Fibroblast of skin of left quadriceps (primary cell): Measurements from ENCODE around the gene FAM81B.
"Not testable (repeated sequence)": the region's sequence is repeated elsewhere in the genome, so short reads cannot be mapped to it uniquely, and the experiment has no call there.

Source experiments
- DNase-seq, 2 experiments: peaks; one replicate each; pipeline ENCODE4 v3.0.0-alpha.2; 2013; ENCODE audit warnings: low read depth in 2 of 2

Gene FAM81B

GRCh38 chr5:95390812-95391492 lies at the start of gene FAM81B:
Gene FAM81B (plus strand): TSS chr5:95391366. CDS start chr5:95391390, 24 bp downstream.
- DNase-seq, result no peak

GRCh38 chr5:95341444-95341843 lies 49.7 kb upstream of the FAM81B start:
- DNase-seq, result not testable (repeated sequence)

- no peak for DNase-seq
These were observed 43.6 kb upstream of the FAM81B start for GRCh38 chr5:95347506-95348120.

GRCh38 chr5:95350631-95351030 lies 40.5 kb upstream of the FAM81B start:
- DNase-seq, result no peak

- DNase-seq, result no peak
These were observed 38.5 kb upstream of the FAM81B start for GRCh38 chr5:95352691-95353090.

- DNase-seq, result no peak
These were observed 32.8 kb upstream of the FAM81B start for GRCh38 chr5:95358320-95358719.

- no peak for DNase-seq
These were observed 32.3 kb upstream of the FAM81B start for GRCh38 chr5:95358848-95359247.

- DNase-seq, result not testable (repeated sequence)
These were observed 30.5 kb upstream of the FAM81B start for GRCh38 chr5:95360667-95361066.

GRCh38 chr5:95365302-95366095 lies 25.7 kb upstream of the FAM81B start:
- no peak for DNase-seq

- no peak for DNase-seq
These were observed 21.4 kb upstream of the FAM81B start for GRCh38 chr5:95369782-95370181.

- no peak for DNase-seq
These were observed 17.1 kb upstream of the FAM81B start for GRCh38 chr5:95374061-95374460.

- DNase-seq, result no peak
These were observed 15.6 kb upstream of the FAM81B start for GRCh38 chr5:95375591-95375990.

- no peak for DNase-seq
These were observed 12.0 kb upstream of the FAM81B start for GRCh38 chr5:95379133-95379532.

- no peak for DNase-seq
These were observed 11.0 kb upstream of the FAM81B start for GRCh38 chr5:95380103-95380628.

GRCh38 chr5:95382801-95383200 lies 8.4 kb upstream of the FAM81B start:
- no peak for DNase-seq

GRCh38 chr5:95384485-95385213 lies 6.5 kb upstream of the FAM81B start:
- DNase-seq, result no peak

GRCh38 chr5:95385334-95385733 lies 5.8 kb upstream of the FAM81B start:
- no peak for DNase-seq

- not testable (repeated sequence) for DNase-seq
These were observed 799 bp downstream of the FAM81B start for GRCh38 chr5:95391965-95392364.

- no peak for DNase-seq
These were observed 1.5 kb downstream of the FAM81B start for GRCh38 chr5:95392593-95393182.

GRCh38 chr5:95393279-95393678 lies 2.1 kb downstream of the FAM81B start:
- no peak for DNase-seq

- DNase-seq, result peak; percentile 47 to 53
These were observed 7.8 kb downstream of the FAM81B start for GRCh38 chr5:95398989-95399388.
